ENCODE measurements around the gene KRT6C.
A peak's percentile ranks its signal among the peaks of the same experiment; 100 is the strongest.

Gene KRT6C

GRCh38 chr12:52473768-52474167 lies at the start of gene KRT6C:
Gene KRT6C, minus strand, starts transcription at chr12:52473805. Its CDS starts 68 bp downstream, at chr12:52473737.
- no peak for TF ChIP-seq CTCF (IDR thresholded peaks at IDR 0.05; ENCODE audit: low read depth, low read length, missing control alignments)
- H3K4me3 ChIP-seq (ENCODE audit: low read depth, low read length), result no peak within 1 kb of the TSS
- no peaks in the 10 kb centered on the region for H3K36me3 ChIP-seq (replicated peaks)
- H3K27me3 ChIP-seq (replicated peaks), result no peaks in the 10 kb centered on the region
- no peak for DNase-seq
- in situ Hi-C loops (cut with HindIII; ENCODE audit: low pct_ligation_motif_present, low sequenced_read_pairs), result no loop called here
- no peak within 1 kb of the TSS for H3K27ac ChIP-seq

DNA sequence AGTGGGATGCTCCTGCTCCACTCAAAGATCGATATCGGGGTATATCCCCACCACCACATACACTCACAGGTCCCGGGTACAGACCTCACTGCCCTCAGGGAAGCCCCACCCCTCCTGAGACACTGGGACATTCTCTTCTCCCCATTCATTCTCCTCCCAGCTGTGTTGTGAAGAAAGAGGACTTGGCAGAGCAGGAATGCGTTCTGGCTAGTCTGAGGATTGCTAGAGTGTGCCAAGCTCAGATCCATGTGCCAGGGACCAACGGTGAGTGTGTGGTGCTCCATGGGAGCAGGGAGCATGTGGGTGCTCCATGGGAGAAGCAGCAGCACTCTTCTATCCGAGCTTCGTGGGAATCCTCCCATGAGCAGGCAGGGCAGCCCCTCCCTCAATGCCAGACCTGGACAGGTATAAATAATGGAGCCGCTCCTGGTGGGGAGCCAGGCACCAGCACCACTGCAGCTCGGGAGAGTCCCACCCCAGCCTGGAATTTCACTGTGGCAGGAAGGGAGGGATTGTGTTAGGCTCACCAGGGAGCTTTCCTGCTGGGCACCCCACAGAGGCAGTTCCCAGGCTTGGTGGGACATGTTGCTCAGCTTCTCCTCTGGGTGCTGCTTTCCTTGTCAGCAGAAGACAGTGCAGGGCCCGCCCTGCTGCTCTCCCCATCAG lies 48.9 kb upstream of the KRT6C start:
- DNase-seq, result no peak
- no peak overlapping the region for H3K4me3 ChIP-seq (ENCODE audit: low read depth, low read length)
- no peaks in the 10 kb centered on the region for H3K36me3 ChIP-seq (replicated peaks)
- no peak overlapping the region for H3K27ac ChIP-seq
- in situ Hi-C loops (cut with HindIII; ENCODE audit: low pct_ligation_motif_present, low sequenced_read_pairs), result no loop called here
- no peak for TF ChIP-seq CTCF (IDR thresholded peaks at IDR 0.05; ENCODE audit: low read depth, low read length, missing control alignments)
- H3K27me3 ChIP-seq (replicated peaks), result no peaks in the 10 kb centered on the region

- Histone ChIP-seq H3K36me3 (replicated peaks) (no peaks in the 10 kb centered on the region), H3K27me3 (replicated peaks) (no peaks in the 10 kb centered on the region), H3K27ac (no peak overlapping the region), H3K4me3 (ENCODE audit: low read depth, low read length) (no peak overlapping the region)
- no peak for TF ChIP-seq CTCF (IDR thresholded peaks at IDR 0.05; ENCODE audit: low read depth, low read length, missing control alignments)
- peak; percentile 42 for DNase-seq
- in situ Hi-C loops (cut with HindIII; ENCODE audit: low pct_ligation_motif_present, low sequenced_read_pairs), result no loop called here
Measured at GRCh38 chr12:52521568-52522266, 48.1 kb upstream of the KRT6C start.

- in situ Hi-C loops (cut with HindIII; ENCODE audit: low pct_ligation_motif_present, low sequenced_read_pairs), result no loop called here
- H3K4me3 ChIP-seq (ENCODE audit: low read depth, low read length), result no peak overlapping the region
- no peaks in the 10 kb centered on the region for H3K36me3 ChIP-seq (replicated peaks)
- no peaks in the 10 kb centered on the region for H3K27me3 ChIP-seq (replicated peaks)
- no peak for DNase-seq
- no peak for TF ChIP-seq CTCF (IDR thresholded peaks at IDR 0.05; ENCODE audit: low read depth, low read length, missing control alignments)
- no peak overlapping the region for H3K27ac ChIP-seq
Measured at GRCh38 chr12:52521175-52521567, 47.6 kb upstream of the KRT6C start.

- no peak within 1 kb of the TSS for H3K4me3 ChIP-seq (ENCODE audit: low read depth, low read length)
- TF ChIP-seq CTCF (IDR thresholded peaks at IDR 0.05; ENCODE audit: low read depth, low read length, missing control alignments), result no peak
- no peak for DNase-seq
- no peak within 1 kb of the TSS for H3K27ac ChIP-seq
- H3K27me3 ChIP-seq (replicated peaks), result no peaks in the 10 kb centered on the region
- in situ Hi-C loops (cut with HindIII; ENCODE audit: low pct_ligation_motif_present, low sequenced_read_pairs), result no loop called here
- no peaks in the 10 kb centered on the region for H3K36me3 ChIP-seq (replicated peaks)
Measured at GRCh38 chr12:52519826-52520662, 46.4 kb upstream of the KRT6C start, which contains the start of gene KRT5. Gene KRT5, minus strand, starts transcription at chr12:52520394. Its CDS starts 98 bp downstream, at chr12:52520296.
